NCI-H187 (cell line): ENCODE data around the gene CLEC4D.
A peak's percentile ranks its signal among the peaks of the same experiment; 100 is the strongest.
"Not testable (repeated sequence)": the region's sequence is repeated elsewhere in the genome, so short reads cannot be mapped to it uniquely, and the experiment has no call there.

Experiments used
- DNase-seq, 2 experiments: peaks; one replicate each; lab custom pipeline; 2025; lab: John Stamatoyannopoulos, UW

Gene CLEC4D

GRCh38 chr12:8537820-8538219 lies 24.5 kb downstream of the CLEC4D start:
- not testable (repeated sequence) for DNase-seq

DNA sequence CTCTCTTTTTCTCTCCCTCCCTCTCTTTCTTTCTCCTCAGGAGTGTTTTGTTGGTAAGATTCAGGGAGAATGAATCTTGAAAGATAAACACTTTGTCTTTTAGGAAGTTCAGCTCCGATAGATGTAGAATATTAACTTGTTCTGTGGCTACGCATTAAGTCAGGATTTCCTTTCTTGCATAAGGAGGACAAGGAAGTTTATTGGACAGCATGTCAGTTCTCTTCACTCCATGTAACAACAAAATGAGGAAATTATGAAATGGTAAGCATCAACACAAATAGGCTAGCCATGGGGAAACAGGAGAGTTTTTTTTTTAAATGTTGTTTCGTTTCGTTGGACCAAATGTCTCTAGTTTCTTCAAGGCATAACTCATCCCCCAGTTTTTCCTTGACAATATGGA lies 27.5 kb downstream of the CLEC4D start, which contains the start of gene CLEC4E:
CLEC4E (minus strand) TSS at position 75 of the 400 bp plus-strand sequence. CDS start 108 bp downstream, outside the sequence.
- DNase-seq = not testable (repeated sequence)

DNA sequence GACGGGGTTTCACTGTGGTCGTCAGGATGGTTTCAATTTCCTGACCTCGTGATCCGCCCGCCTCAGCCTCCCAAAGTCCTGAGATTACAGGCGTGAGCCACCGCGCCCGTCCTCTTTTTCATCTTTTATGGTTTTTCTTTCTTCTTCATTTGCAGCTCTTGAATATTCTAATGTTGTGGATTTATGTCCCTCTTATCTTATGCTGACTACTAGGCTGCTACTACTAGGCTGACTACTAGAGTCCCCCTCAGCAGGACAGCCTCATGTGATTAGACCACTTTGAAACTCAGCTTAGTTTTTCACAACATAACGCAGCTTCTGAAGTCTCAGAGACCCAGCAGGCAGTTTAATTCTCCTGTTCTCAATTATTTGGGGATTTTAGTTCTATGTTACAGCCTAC lies 28.3 kb downstream of the CLEC4D start:
- DNase-seq = no peak

DNA sequence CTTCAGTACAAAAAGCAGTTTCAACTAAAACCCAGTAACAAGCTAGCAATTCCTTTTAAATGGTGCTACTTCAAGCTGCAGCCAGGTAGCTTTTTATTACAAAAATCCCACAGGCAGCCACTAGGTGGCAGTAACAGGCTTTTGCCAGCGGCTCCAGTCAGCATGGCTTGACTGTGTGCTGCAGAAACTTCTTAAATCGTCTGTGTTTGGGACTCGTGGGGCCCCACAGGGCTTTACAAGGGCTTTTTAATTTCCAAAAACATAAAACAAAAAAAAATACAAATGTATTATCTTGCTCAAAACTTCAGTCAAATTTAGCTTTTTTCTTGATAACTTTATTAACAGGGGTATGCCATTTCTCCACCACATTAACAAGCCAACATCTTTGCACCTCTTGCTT lies 31.0 kb downstream of the CLEC4D start:
- peak; percentile 21 to 39 for DNase-seq

DNA sequence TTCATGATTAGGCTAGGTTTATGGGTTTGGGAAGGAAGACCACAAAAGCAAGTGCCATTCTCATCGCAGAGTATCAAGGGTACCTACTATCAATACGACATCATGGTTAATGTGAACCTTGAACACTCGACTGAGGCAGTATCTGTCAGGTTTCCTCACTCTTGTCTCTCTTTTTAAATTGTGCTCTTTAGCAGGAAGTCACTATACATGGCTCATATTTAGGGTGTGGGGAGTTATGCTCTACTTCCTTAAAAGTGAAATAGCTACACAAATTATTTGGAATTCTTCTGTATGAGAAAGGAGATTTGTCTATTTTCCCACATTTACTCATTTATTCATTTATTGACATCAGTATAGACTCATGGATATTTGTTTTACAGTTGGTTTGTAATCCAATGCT lies 33.3 kb downstream of the CLEC4D start:
- DNase-seq = no peak

- DNase-seq = no peak
Measured at GRCh38 chr12:8547645-8548044, 34.3 kb downstream of the CLEC4D start.

- DNase-seq = no peak
Measured at GRCh38 chr12:8548192-8548591, 34.9 kb downstream of the CLEC4D start.

GRCh38 chr12:8549381-8549780 lies 36.1 kb downstream of the CLEC4D start:
- DNase-seq = no peak

GRCh38 chr12:8553088-8553627 lies 39.9 kb downstream of the CLEC4D start:
- DNase-seq = no peak

- no peak for DNase-seq
Measured at GRCh38 chr12:8554451-8555195, 41.3 kb downstream of the CLEC4D start.

DNA sequence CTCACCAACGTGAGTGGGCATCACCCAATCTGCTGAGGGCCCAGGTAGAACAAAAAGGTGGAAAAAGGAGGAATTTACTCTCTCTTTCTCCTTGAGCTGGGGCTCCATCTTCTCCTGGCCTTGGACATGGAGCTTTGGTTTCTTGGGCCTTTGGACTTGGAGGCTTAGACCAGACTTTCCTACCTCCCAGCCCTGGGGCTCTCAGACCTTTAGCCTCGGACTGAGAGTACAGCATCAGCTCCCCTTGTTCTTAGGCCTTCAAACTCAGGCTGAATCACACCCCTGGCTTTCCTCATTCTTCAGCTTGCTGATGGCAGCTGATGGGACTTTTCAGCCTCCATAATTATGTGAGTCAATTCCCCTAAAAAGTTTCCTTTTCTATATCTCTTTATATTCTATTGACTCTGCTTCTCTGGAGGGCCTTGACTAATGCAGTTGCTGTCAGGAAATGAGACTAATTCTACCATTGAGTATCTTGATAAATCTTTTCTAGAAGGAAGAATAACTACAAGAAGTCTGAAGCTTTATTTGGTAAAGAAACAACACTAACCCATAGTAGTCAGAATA lies 43.3 kb downstream of the CLEC4D start:
- DNase-seq = no peak

- no peak for DNase-seq
Measured at GRCh38 chr12:8559676-8560075, 46.4 kb downstream of the CLEC4D start.

DNA sequence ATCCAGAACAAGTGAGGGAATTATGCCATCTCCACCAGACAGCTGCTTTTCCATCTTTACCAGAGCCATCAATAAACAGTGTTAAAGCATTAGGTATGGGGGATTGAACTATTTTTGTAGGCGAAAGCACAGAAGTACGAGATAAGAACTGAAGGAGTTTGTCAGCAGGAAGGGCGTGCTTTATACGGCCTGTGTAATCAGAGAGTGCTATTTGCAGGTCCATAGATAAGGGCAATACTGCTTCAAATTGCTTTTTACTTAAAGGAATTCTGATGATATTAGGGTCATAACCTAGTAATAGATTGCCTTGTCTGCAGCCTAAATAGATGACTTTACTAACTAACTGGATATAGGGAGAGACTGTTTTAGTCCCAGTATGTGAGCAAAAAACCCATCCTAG lies 47.7 kb downstream of the CLEC4D start:
- no peak for DNase-seq

DNA sequence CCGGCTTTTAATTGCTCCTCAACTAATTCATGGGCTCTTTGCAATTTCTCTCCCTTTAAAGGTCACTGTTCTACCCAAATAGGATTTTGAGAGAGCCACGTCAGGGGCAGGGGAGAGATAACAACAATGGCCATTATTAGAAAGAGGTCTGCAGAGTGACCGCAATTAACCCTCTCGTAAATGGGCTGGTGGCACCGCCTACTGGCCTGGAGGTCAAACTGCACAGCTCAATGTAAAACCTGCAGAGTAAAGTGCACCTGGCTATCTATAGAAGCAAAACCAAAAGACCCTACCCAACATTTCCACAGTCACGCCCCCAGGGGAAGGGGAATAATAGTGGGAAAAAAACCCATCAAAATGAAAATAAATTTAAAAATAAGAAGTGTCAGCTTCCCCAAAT lies 49.0 kb downstream of the CLEC4D start:
- no peak for DNase-seq

DNA sequence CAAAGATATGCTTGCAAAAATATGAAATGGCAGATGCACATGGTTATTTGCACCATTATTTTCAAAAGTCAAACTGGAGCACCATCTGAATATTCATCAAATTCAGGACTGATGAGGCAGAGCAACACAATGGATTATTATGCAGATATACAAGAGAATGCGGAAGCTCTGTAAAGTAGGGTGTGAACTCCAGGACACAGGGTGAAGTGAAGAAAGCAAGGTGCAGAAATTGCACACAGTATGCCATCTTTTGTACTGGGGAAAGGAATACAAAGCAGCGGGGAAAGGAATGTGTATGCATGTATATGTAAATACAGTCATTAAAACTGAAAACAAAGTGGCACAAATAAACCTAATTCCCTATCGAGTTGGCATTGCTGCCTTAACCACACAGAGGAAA lies 50.1 kb downstream of the CLEC4D start:
- DNase-seq = no peak

- no peak for DNase-seq
Measured at GRCh38 chr12:8564656-8565055, 51.4 kb downstream of the CLEC4D start.

DNA sequence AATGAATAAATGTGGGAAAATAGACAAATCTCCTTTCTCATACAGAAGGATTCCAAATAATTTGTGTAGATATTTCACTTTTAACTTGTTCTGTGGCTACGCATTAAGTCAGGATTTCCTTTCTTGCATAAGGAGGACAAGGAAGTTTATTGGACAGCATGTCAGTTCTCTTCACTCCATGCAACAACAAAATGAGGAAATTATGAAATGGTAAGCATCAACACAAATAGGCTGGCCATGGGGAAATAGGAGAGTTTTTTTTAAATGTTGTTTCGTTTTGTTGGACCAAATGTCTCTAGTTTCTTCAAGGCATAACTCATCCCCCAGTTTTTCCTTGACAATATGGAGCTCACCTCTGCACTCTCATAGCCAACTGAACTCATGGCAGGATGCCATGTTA lies 52.7 kb downstream of the CLEC4D start:
- DNase-seq = not testable (repeated sequence)

DNA sequence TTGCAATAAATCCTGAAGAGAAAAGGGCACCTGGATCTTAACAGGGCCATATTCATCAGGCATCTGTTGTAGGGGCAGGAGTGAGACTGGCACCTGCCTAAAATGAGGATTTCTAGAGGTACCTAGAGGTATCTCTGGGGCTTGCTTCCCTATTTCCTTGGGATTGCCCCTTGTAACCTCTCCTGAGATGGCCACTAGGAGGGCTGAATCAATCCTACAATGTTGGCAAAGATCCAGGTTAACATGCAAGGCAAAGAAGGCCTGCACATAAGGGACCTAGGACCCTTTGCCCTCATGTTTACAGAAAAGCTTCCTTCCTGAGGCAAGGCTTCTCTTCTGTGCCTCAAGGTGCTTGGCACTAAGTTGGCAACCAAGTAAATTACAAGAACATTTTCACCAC lies 53.2 kb downstream of the CLEC4D start:
- DNase-seq = no peak
